GM18511 (cell line): ENCODE results near the gene C1orf56.

ENCODE experiments used
- ATAC-seq: cut with Tn5 transposase; IDR thresholded peaks from one replicate; pipeline ENCODE4 v1.9.1; 2021; ENCODE audit warnings: mild to moderate bottlenecking, moderate library complexity; ENCODE audit not compliant: unreplicated experiment

Gene C1orf56

GRCh38 chr1:151047591-151047924 is at the start of gene C1orf56:
Gene C1orf56, plus strand, starts transcription at chr1:151047751. Its CDS starts 97 bp downstream, at chr1:151047848.
- ATAC-seq: peak; percentile 60

GRCh38 chr1:150997949-150998348 is 49.6 kb upstream of the C1orf56 start:
- ATAC-seq: no peak

GRCh38 chr1:150999051-150999674 is 48.4 kb upstream of the C1orf56 start:
- no peak for ATAC-seq

GRCh38 chr1:150999926-151000325 is 47.6 kb upstream of the C1orf56 start:
- ATAC-seq: no peak

- ATAC-seq: no peak
Measured at GRCh38 chr1:151000408-151000807, 47.1 kb upstream of the C1orf56 start.

GRCh38 chr1:151001602-151002001 is 45.9 kb upstream of the C1orf56 start:
- no peak for ATAC-seq

GRCh38 chr1:151002051-151002450 is 45.5 kb upstream of the C1orf56 start:
- no peak for ATAC-seq

- ATAC-seq: no peak
Measured at GRCh38 chr1:151002611-151003010, 44.9 kb upstream of the C1orf56 start.

GRCh38 chr1:151003180-151003579 is 44.4 kb upstream of the C1orf56 start:
- no peak for ATAC-seq

- no peak for ATAC-seq
Measured at GRCh38 chr1:151005729-151006319, 41.7 kb upstream of the C1orf56 start.

- ATAC-seq: peak; percentile 47
Measured at GRCh38 chr1:151006327-151007052, 41.1 kb upstream of the C1orf56 start, which contains the start of gene MINDY1. Gene MINDY1, minus strand, starts transcription at chr1:151006902. Its CDS starts 4,285 bp downstream, at chr1:151002617.

- ATAC-seq: no peak
Measured at GRCh38 chr1:151007853-151008243, 39.7 kb upstream of the C1orf56 start.

GRCh38 chr1:151008244-151009205 is 39.0 kb upstream of the C1orf56 start, which contains the start of gene PRUNE1:
Gene PRUNE1, plus strand, starts transcription at chr1:151008449. Its CDS starts 184 bp downstream, at chr1:151008633.
- peak; percentile 67 for ATAC-seq

GRCh38 chr1:151009206-151009587 is 38.4 kb upstream of the C1orf56 start:
- no peak for ATAC-seq

GRCh38 chr1:151009674-151010345 is 37.7 kb upstream of the C1orf56 start:
- ATAC-seq: no peak

- no peak for ATAC-seq
Measured at GRCh38 chr1:151010346-151010726, 37.2 kb upstream of the C1orf56 start.

GRCh38 chr1:151011154-151011850 is 36.2 kb upstream of the C1orf56 start:
- no peak for ATAC-seq

- no peak for ATAC-seq
Measured at GRCh38 chr1:151012684-151013471, 34.7 kb upstream of the C1orf56 start.

GRCh38 chr1:151013518-151013917 is 34.0 kb upstream of the C1orf56 start:
- no peak for ATAC-seq
